ENCODE results near the gene ARPP19.
"Not testable (repeated sequence)": the region's sequence is repeated elsewhere in the genome, so short reads cannot be mapped to it uniquely, and the experiment has no call there.

The ARPP19 gene

GRCh38 chr15:52551186-52551585 lies 17.6 kb downstream of the ARPP19 start:
- not testable (repeated sequence) for DNase-seq (ENCODE audit: low spot score)

- DNase-seq (ENCODE audit: low spot score), result no peak
These were observed 22.6 kb downstream of the ARPP19 start for GRCh38 chr15:52546031-52546751.

- no peak for DNase-seq (ENCODE audit: low spot score)
These were observed 28.3 kb downstream of the ARPP19 start for GRCh38 chr15:52540374-52541012.

- DNase-seq (ENCODE audit: low spot score), result no peak
These were observed 31.4 kb downstream of the ARPP19 start for GRCh38 chr15:52537459-52537858.

GRCh38 chr15:52532427-52532826 lies 36.4 kb downstream of the ARPP19 start:
- DNase-seq (ENCODE audit: low spot score), result no peak

- DNase-seq (ENCODE audit: low spot score), result no peak
These were observed 38.9 kb downstream of the ARPP19 start for GRCh38 chr15:52529940-52530339.

- no peak for DNase-seq (ENCODE audit: low spot score)
These were observed 39.4 kb downstream of the ARPP19 start for GRCh38 chr15:52529341-52529924.

GRCh38 chr15:52528564-52529340 lies 40.1 kb downstream of the ARPP19 start, which contains the start of gene MYO5A:
Gene MYO5A (minus strand): TSS chr15:52528880. CDS start chr15:52528806, 74 bp downstream.
- peak; percentile 83 for DNase-seq (ENCODE audit: low spot score)

- DNase-seq (ENCODE audit: low spot score), result peak; percentile 44
These were observed 40.8 kb downstream of the ARPP19 start for GRCh38 chr15:52527911-52528563.

GRCh38 chr15:52527196-52527910 lies 41.5 kb downstream of the ARPP19 start:
- DNase-seq (ENCODE audit: low spot score), result no peak

GRCh38 chr15:52524223-52525136 lies 44.4 kb downstream of the ARPP19 start:
- no peak for DNase-seq (ENCODE audit: low spot score)

GRCh38 chr15:52523647-52524046 lies 45.2 kb downstream of the ARPP19 start:
- no peak for DNase-seq (ENCODE audit: low spot score)

GRCh38 chr15:52523192-52523591 lies 45.6 kb downstream of the ARPP19 start:
- peak; percentile 82 for DNase-seq (ENCODE audit: low spot score)

GRCh38 chr15:52521682-52522081 lies 47.1 kb downstream of the ARPP19 start:
- DNase-seq (ENCODE audit: low spot score), result no peak

GRCh38 chr15:52520421-52520820 lies 48.4 kb downstream of the ARPP19 start:
- no peak for DNase-seq (ENCODE audit: low spot score)

- DNase-seq (ENCODE audit: low spot score), result no peak
These were observed 50.1 kb downstream of the ARPP19 start for GRCh38 chr15:52518487-52519371.

GRCh38 chr15:52517014-52517413 lies 51.8 kb downstream of the ARPP19 start:
- no peak for DNase-seq (ENCODE audit: low spot score)

GRCh38 chr15:52515343-52515742 lies 53.5 kb downstream of the ARPP19 start:
- no peak for DNase-seq (ENCODE audit: low spot score)

- DNase-seq (ENCODE audit: low spot score), result no peak
These were observed 54.3 kb downstream of the ARPP19 start for GRCh38 chr15:52514482-52514881.
